SH-SY5Y (cell line): Measurements from ENCODE around the gene TIAM2.

Experiments used
- GATA2 ChIP-seq: IDR thresholded peaks from 2 replicates; pipeline ENCODE4 v1.6.1; 2011; ENCODE audit warnings: mild to moderate bottlenecking, low read depth, low read length
- GATA3 ChIP-seq: IDR thresholded peaks from 2 replicates; pipeline ENCODE4 v1.6.1; 2011; ENCODE audit warnings: low read depth, mild to moderate bottlenecking, low read length, moderate library complexity

DNA sequence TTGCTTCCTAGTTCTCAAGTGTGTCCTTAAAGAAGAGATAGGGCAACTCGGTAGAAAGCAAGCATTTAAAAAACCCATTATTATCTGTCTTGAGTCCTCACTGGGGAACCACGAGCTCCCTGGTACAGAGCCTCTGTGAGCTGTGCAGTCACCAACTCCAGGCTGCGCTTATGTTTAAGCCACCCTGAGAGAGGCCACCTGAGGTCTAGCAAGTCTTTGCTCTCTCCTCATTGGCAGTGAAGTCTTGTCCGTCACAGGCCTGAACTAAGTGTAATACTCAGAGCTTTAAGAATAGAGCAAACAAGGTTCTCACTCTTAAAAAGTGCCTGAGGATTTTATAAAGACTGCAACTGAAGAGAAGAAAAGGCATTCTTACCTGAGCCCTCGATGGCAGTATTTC, 264.8 kb downstream of the TIAM2 start:
- TF ChIP-seq GATA2 (no peak), GATA3 (no peak)
